RWPE2 (cell line): ENCODE measurements around the gene ITCH.

Experiments
- ATAC-seq: fragments of 200-7000 bp; cut with Tn5 transposase; 3 replicates; pipeline ENCODE4 v1.9.1; 2021; ENCODE audit warnings: low read depth
- DNase-seq: peaks from one replicate; pipeline ENCODE4 v3.0.0-alpha.2; 2020; ENCODE audit warnings: low spot score
- H3K27ac ChIP-seq: fragments of 450-650 bp; 2 replicates; pipeline ENCODE4 v1.5.1; 2017; ENCODE audit warnings: mild to moderate bottlenecking; ENCODE audit not compliant: poor library complexity, severe bottlenecking
- H3K27me3 ChIP-seq: fragments of 250-450 bp; sonication (Bioruptor Pico); 2 replicates; pipeline ENCODE4 v1.5.1; 2021; ENCODE audit warnings: mild to moderate bottlenecking, moderate library complexity; ENCODE audit not compliant: insufficient read depth, poor library complexity, severe bottlenecking
- H3K36me3 ChIP-seq: fragments of 250-450 bp; sonication (Bioruptor Pico); 2 replicates; pipeline ENCODE4 v1.5.1; 2020; ENCODE audit warnings: low read depth, mild to moderate bottlenecking, moderate library complexity
- H3K4me1 ChIP-seq: fragments of 250-450 bp; sonication (Bioruptor Pico); 2 replicates; pipeline ENCODE4 v1.5.1; 2021; ENCODE audit warnings: mild to moderate bottlenecking, moderate library complexity; ENCODE audit not compliant: insufficient read depth, poor library complexity, severe bottlenecking
- H3K4me3 ChIP-seq: fragments of 250-450 bp; sonication (Bioruptor Pico); 2 replicates; pipeline ENCODE4 v1.5.1; 2021; ENCODE audit warnings: mild to moderate bottlenecking, moderate library complexity; ENCODE audit not compliant: severe bottlenecking
- H3K9me3 ChIP-seq: fragments of 250-450 bp; sonication (Bioruptor Pico); 2 replicates; pipeline ENCODE4 v1.5.1; 2021; ENCODE audit warnings: mild to moderate bottlenecking, moderate library complexity; ENCODE audit not compliant: severe bottlenecking
- CTCF ChIP-seq: fragments of 450-650 bp; IDR thresholded peaks from one replicate; pipeline ENCODE4 v1.5.1; 2017; ENCODE audit warnings: mild to moderate bottlenecking, moderate library complexity; ENCODE audit not compliant: poor library complexity, severe bottlenecking

ITCH gene

DNA sequence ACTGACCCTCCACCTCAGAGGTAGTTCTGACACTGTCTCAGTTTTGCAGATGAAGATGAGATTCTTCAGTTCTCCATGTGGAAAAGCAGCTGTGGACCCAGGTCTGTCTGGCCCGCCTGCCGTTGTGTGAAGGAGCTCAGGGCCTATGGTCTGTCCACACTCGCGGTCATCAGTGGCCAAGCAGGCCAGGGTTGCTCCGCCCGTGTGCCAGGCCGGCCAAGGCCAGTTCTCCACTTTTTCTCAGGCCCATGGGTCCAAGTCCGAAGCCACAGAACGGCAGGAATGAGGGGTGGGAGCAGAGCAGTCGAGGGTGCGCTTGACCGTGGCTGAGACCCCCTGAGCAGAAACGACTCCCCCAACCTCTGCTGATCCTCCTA lies 186.8 kb downstream of the ITCH start:
- H3K27me3 ChIP-seq: no peaks in the 10 kb centered on the region
- no peak for DNase-seq
- H3K9me3 ChIP-seq: no peaks in the 10 kb centered on the region
- H3K4me1 ChIP-seq: no peaks in the 10 kb centered on the region
- no peak for TF ChIP-seq CTCF
- H3K4me3 ChIP-seq: no peak overlapping the region
- H3K27ac ChIP-seq: no peak overlapping the region
- H3K36me3 ChIP-seq: no peaks in the 10 kb centered on the region
- ATAC-seq: no peak

GRCh38 chr20:34552569-34552968 lies 189.5 kb downstream of the ITCH start:
- Histone ChIP-seq H3K4me1 (peaks cover 3% of the 10 kb centered on the region), H3K27ac (no peak overlapping the region), H3K4me3 (no peak overlapping the region), H3K9me3 (no peaks in the 10 kb centered on the region), H3K36me3 (no peaks in the 10 kb centered on the region), H3K27me3 (no peaks in the 10 kb centered on the region)
- TF ChIP-seq CTCF: no peak
- no peak for ATAC-seq
- no peak for DNase-seq

- Histone ChIP-seq H3K4me1 (peaks cover 3% of the 10 kb centered on the region), H3K27ac (no peak overlapping the region), H3K27me3 (no peaks in the 10 kb centered on the region), H3K4me3 (no peak overlapping the region), H3K36me3 (no peaks in the 10 kb centered on the region), H3K9me3 (no peaks in the 10 kb centered on the region)
- TF ChIP-seq CTCF: no peak
- peak; percentile 20; the same call in 1 of the 3 replicates for ATAC-seq
- no peak for DNase-seq
These were observed 190.3 kb downstream of the ITCH start for GRCh38 chr20:34553366-34553867.

DNA sequence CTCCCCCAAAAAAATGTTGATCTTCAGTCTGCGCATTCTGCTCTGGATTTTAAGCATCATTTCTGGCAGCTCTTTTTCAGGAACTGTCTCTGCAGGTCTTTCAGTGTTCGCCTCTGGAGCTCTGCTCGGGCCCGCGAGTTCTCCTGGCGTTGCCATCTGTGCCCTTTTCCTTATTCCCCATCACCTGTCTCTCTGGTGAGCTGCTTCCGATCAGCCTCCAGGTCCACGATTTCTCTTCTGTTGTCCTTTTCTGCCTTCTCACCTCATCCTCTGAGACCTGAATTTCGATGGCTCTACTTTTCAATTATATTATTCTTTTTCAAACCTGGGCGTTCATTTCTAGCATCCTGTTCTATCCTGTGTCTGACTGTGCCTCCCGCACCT lies 194.9 kb downstream of the ITCH start:
- Histone ChIP-seq H3K27ac (no peak overlapping the region), H3K9me3 (no peaks in the 10 kb centered on the region), H3K4me1 (peaks cover 3% of the 10 kb centered on the region), H3K4me3 (peak overlapping the region; percentile 54), H3K27me3 (no peaks in the 10 kb centered on the region), H3K36me3 (no peaks in the 10 kb centered on the region)
- ATAC-seq: peak; percentile 4; the same call in 2 of the 3 replicates
- TF ChIP-seq CTCF: no peak
- peak; percentile 59 for DNase-seq

DNA sequence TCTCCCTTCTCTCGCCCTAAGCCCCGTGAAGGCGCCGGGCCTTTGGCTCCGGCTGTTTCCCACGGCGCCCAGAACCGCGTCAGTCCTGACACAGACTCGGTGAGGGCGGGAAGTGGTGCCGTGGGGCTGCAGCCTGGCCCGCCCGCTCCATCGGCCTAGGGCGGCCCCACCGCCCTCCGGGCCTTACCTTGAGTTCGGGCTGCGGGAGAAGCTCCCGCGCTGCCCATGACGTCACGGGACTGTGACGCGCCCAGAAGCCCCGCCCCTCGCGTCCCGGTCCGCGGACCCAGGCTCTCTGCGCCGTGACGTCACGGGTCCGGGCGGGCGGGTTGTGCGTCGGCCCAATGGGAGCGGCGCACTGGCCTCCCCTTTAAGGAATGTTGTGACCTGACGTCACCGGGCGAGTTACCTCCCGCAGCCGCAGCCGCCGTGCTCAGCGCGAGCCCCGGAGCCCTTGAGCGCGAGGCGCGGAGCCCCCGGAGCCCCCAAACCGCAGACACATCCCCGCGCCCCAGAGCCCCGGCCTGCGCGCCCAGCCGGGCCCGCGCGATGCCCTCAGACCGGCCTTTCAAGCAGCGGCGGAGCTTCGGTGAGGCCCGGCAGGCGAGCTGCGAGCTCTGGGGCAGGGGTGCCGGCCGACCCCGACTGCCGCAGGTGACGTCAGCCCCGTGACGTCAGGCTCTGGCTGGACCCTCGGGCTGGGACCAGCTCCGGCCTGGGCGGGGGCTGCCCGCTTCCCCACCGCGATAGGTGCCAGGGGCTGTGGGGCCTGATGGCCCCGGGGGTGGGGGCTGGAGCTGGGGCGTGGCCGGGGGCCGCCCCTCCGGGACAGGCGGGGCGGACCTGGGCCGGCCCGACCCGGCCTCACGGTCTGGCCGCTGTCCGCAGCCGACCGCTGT lies 195.5 kb downstream of the ITCH start, which contains the start of gene MAP1LC3A:
TSS of gene MAP1LC3A (plus strand) at position 399 of the 899 bp plus-strand sequence. CDS start at position 550, 151 bp downstream.
- ATAC-seq (peak; percentile 78), DNase-seq (peak; percentile 100)
- Histone ChIP-seq H3K27ac (no peak within 1 kb of the TSS), H3K4me1 (peaks cover 3% of the 10 kb centered on the region), H3K4me3 (peak within 1 kb of the TSS; percentile 54), H3K9me3 (no peaks in the 10 kb centered on the region), H3K36me3 (no peaks in the 10 kb centered on the region), H3K27me3 (no peaks in the 10 kb centered on the region)
- no peak for TF ChIP-seq CTCF
